HG03103 (cell line): Measurements from ENCODE around the gene GADD45B.
"Not testable (repeated sequence)": the region's sequence is repeated elsewhere in the genome, so short reads cannot be mapped to it uniquely, and the experiment has no call there.

Experiments used
- ATAC-seq: cut with Tn5 transposase; IDR thresholded peaks from one replicate; pipeline ENCODE4 v1.9.1; 2021; ENCODE audit warnings: low read depth; ENCODE audit not compliant: unreplicated experiment

GADD45B gene

GRCh38 chr19:2484178-2484937 is 8.4 kb downstream of the GADD45B start:
- ATAC-seq = no peak

GRCh38 chr19:2485428-2485827 is 9.5 kb downstream of the GADD45B start:
- ATAC-seq = no peak

- no peak for ATAC-seq
Measured at GRCh38 chr19:2487090-2487489, 11.2 kb downstream of the GADD45B start.

- no peak for ATAC-seq
Measured at GRCh38 chr19:2487842-2488241, 11.9 kb downstream of the GADD45B start.

- ATAC-seq = no peak
Measured at GRCh38 chr19:2488405-2488941, 12.5 kb downstream of the GADD45B start.

GRCh38 chr19:2488942-2489731 is 13.2 kb downstream of the GADD45B start:
- no peak for ATAC-seq

- no peak for ATAC-seq
Measured at GRCh38 chr19:2490659-2491058, 14.7 kb downstream of the GADD45B start.

GRCh38 chr19:2491130-2491801 is 15.3 kb downstream of the GADD45B start:
- ATAC-seq = no peak

- no peak for ATAC-seq
Measured at GRCh38 chr19:2492870-2493269, 16.9 kb downstream of the GADD45B start.

GRCh38 chr19:2493448-2493847 is 17.5 kb downstream of the GADD45B start:
- not testable (repeated sequence) for ATAC-seq

GRCh38 chr19:2494084-2494446 is 18.1 kb downstream of the GADD45B start:
- no peak for ATAC-seq

GRCh38 chr19:2494447-2495129 is 18.7 kb downstream of the GADD45B start:
- no peak for ATAC-seq

GRCh38 chr19:2495130-2495641 is 19.3 kb downstream of the GADD45B start:
- ATAC-seq = no peak

- ATAC-seq = no peak
Measured at GRCh38 chr19:2495651-2496316, 19.9 kb downstream of the GADD45B start.

GRCh38 chr19:2497186-2497585 is 21.3 kb downstream of the GADD45B start:
- no peak for ATAC-seq

GRCh38 chr19:2500156-2500555 is 24.2 kb downstream of the GADD45B start:
- ATAC-seq = no peak

GRCh38 chr19:2500841-2501261 is 24.9 kb downstream of the GADD45B start:
- ATAC-seq = no peak

- no peak for ATAC-seq
Measured at GRCh38 chr19:2503521-2504109, 27.7 kb downstream of the GADD45B start.

- not testable (repeated sequence) for ATAC-seq
Measured at GRCh38 chr19:2506656-2507055, 30.7 kb downstream of the GADD45B start.
